CD4-positive, alpha-beta T cell treated with Interleukin-21 for 1 hour (primary cell): Measurements from ENCODE around the gene ANO7.

Experiments used
- DNase-seq: peaks from one replicate; pipeline ENCODE4 v3.0.0-alpha.2; 2020

Gene ANO7, protein sequence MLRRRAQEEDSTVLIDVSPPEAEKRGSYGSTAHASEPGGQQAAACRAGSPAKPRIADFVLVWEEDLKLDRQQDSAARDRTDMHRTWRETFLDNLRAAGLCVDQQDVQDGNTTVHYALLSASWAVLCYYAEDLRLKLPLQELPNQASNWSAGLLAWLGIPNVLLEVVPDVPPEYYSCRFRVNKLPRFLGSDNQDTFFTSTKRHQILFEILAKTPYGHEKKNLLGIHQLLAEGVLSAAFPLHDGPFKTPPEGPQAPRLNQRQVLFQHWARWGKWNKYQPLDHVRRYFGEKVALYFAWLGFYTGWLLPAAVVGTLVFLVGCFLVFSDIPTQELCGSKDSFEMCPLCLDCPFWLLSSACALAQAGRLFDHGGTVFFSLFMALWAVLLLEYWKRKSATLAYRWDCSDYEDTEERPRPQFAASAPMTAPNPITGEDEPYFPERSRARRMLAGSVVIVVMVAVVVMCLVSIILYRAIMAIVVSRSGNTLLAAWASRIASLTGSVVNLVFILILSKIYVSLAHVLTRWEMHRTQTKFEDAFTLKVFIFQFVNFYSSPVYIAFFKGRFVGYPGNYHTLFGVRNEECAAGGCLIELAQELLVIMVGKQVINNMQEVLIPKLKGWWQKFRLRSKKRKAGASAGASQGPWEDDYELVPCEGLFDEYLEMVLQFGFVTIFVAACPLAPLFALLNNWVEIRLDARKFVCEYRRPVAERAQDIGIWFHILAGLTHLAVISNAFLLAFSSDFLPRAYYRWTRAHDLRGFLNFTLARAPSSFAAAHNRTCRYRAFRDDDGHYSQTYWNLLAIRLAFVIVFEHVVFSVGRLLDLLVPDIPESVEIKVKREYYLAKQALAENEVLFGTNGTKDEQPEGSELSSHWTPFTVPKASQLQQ

DNA sequence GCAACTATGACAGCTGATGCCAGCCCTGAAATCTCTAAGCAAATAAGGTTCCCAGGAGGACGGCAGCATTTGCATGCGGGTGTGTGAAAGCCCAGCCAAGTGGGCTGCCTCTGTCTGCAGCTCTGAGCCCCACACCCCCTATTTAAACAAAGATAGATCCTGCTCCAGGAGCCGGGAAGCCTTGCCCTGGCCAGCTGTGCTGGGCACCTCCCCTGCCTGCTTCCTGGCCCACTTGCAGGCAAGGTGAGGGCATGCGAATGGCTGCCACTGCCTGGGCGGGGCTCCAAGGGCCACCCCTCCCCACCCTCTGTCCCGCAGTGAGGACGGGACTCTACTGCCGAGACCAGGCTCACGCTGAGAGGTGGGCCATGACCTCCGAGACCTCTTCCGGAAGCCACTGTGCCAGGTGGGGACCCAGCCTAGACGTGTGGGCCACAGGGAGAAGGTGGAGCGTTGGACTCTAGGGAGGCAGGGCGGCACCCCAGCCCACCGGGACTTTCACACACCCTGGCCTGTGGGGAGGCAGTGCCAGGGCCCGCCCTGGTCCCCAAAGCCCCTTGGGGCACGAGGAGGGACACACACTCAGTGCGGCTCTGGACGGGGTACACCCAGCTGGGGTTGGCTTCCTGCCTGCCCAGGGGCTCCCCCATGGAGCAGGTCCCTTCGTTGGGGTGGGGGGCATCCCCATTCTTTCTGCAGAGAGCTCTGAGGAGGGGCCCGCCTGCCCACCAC is at the start of gene ANO7:
Gene ANO7, plus strand, starts transcription at position 317 of the 732 bp plus-strand sequence. CDS start 1,387 bp downstream, outside the sequence.
- no peak for DNase-seq

DNA sequence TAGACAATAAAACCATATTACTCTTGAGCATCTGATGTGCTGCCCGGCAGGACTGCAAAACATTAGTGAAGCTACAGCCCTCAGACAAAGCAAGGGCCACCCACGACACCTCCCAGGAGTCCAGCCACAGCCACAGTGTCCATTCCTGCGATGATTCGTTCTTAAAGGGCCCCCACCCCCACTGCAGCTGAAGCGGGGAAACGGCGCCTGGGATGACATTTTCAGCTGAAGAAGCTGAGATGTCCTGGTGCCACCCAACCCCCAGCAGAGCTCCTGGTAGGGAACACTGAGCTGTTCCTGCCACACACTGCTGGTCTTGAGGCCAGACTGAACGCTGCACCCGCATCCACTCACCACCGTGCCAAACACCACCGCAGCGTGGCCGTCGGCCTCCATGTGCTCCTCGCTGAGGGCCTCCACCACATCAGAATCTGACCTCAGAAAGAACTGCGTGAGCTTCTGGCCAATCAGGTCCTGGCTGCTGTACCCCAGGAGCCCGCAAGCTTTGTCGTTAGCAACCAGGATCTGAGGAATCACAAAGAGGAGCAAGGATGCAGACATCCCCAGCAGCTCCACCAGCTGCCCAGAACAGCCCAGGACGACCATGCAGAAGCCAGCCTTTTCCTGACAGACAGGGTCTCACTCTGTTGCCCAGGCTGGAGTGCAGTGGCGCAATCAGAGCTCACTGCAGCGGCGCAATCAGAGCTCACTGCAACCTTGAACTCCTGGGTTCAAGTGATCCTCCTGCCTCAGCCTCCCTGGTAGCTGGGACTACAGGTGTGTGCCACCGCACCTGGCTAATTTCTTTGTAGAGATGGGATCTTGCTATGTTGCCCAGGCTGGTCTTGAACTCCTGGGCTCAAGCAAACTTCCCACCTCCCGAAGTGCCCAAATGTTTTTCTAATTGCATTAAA is 48.7 kb upstream of the ANO7 start:
- DNase-seq, result no peak

DNA sequence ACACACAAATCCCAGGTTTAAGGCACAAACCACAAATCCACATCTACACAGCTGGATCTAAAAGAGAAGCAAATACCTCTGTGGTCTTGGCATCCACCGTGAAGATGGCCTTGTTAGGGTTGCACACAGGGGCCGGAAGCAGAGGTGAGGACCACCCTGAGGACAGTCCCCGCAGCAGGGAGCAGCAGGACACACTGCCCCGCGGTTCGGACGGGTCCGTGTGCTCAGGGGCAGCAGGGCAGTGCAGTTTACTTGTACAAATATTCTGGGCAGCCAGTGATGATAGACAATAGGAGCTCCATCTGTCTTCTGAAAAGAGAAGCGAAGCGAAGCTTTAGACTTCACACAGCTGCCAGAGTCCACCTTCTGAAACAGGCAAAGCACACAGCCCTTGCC is 48.0 kb upstream of the ANO7 start:
- DNase-seq, result no peak

DNA sequence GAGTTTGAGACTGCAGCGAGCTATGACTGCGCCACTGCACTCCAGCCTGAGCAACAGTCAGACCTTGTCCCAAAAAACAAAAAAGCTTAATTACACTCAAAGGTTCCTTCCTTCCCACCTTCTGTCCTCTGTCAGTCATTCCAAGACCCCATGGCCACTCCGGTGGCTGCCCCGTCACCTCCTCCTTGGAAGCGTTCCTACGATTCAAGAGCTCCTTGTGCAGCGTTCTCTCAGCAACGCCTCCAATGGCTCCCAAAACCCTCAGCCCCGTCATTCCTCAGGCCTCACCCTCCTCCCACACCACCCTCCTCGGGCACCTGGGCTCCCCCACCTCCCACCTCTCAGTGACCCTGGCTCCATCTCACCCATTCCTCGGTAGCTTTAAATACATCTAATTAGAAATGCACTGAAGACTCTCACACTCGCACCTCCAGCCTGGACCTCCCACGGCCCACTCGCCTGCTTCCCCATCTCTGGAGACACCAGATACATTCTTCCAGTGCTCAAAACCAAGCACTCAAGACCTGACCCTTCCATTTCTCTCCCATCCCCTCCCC is 47.2 kb upstream of the ANO7 start:
- no peak for DNase-seq

DNA sequence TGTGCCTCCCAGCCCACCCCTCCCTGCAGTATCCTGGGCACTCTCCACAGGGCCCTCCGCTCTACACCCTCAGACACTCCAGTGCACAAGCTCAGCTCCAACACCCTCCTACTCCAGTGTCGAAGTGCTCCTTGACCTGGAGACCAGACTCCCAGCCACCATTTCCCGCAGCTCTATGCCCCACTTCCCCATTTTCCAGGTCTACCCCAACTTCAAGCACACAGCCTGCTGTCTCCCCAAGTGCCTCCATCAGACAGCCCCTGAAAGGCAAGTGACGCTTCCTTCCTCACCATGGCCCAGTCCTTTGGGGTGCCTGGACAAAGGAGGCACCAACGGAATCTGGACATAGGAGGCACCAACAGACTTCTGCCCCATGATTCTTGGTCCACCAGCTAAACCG is 46.4 kb upstream of the ANO7 start:
- no peak for DNase-seq

DNA sequence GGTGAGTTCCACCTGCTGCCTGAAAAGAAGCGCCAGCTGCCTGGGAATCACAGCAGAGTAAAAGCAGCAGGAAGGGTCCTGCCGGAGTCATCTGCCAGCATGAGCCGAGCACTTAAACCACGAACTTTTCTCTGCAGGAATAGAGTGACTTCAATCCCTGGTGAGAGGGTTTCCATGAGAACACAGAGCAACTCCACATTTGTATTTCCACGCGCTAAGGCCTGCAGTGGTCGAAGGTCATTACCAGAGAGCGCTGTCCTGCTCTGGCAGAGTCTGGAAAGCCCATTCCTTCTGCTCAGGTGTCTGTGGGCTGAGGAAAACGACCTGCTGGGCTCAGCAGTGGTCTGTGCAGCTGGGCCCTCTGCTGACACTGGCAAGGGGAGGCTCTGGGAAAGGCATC is 45.9 kb upstream of the ANO7 start:
- no peak for DNase-seq

DNA sequence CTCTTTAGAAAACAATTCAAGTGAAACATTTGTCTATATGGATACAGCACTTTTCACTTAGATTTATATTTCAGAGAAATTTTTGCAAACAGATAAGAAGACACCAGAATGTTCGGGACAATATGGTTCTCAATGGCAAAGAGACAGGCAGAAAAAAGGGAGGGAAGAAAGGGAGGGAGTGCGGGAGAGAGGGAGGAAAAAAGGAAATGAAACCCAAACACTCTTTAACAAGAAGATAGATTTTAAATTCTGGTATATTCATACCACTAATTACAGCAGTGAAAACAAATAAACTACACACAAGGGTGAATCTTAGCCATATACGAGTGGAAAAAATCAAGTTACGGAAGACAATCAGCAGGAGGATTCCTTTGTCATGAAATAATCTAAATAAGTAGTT is 42.2 kb upstream of the ANO7 start:
- no peak for DNase-seq

DNA sequence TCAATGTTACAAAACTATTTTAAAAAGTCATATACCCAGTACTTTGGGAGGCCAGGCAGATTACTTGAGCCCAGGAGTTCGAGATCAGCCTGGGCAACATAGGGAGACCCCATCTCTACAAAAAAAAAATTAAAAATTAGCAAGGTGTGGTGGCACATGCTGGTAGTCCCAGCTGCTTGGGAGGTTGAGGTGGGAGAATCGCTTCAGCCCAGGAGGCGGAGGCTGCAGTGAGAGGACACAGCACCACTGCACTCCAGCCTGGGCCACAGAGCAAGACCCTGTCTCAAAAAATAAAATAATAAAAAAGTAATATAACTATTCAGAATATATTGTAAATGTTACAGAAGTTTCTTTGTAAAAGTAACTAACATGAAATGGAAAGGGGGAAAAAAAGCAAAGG is 41.1 kb upstream of the ANO7 start:
- no peak for DNase-seq

DNA sequence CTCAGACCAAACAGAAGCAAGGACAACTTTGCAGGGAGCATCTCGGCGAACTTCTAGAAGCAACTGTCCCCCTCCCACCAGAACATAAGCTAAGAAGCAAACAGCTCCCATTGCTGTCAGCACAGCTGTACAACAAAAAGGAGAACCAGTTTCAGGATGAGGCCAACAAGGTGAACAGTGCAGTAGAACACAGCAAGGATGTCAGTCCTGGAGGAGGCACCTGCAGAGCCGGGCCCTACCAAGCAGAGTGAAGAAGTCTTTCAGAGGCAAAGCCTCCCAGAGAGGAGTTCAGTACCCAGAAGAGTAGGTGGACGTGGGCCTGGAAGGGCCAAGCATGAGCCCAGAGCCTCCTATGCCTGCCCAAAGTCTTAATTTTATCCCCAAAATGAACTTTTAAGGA is 40.2 kb upstream of the ANO7 start:
- DNase-seq, result no peak

DNA sequence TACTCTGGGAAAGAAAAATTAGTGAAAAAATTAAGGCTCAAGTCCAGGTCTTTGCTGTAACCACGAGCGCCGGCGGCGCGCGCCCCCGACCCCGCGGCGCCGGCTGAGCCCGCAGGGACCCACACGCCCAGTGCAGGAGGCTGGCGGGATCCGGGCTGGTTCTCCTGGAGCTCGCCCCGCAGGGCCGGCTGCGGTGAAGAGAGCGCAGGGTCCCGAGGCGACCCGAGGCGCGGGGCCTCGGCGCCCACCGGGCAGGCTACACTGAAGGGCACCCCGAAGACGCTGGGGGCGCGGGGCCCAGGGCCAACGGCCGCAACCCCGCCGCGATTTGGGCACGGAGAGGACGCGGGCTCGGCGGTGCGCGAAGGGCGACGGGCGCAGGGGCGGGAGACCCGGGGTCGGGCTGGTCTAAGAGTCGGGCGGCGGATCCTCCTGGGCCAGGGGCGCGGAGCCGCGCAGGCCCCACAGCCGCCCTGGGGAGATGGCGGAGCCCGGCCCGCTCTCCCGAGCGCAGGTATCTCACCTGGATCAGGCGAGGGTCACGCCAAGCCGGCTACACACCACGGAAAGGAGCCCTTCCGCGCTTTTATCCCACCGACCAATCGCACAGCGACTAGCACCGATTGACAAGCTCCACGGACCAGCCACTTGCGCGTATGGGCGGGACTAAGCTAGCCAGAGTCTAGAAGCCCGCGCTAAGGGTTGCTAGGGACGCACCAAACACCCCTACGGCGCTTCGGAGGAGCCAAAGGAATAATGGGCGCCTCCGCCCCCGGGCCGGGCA is 39.4 kb upstream of the ANO7 start, which contains the start of gene PASK:
Gene PASK, minus strand, starts transcription at position 582 of the 784 bp plus-strand sequence. CDS start 6,440 bp downstream, outside the sequence.
- DNase-seq, result peak; percentile 95

DNA sequence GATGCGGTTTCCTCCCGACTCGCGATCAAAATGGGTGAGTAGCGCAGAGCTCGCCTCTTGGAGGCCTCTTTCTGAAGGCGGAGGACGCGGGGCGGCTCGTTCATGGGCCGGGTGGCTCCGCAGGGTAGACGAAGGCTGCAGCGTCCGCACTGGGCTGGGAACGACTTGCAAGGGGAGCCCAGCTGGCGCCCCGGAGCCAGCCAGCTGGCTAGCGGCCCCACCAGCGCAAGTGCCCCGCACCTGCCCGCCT is 38.9 kb upstream of the ANO7 start:
- DNase-seq, result no peak

DNA sequence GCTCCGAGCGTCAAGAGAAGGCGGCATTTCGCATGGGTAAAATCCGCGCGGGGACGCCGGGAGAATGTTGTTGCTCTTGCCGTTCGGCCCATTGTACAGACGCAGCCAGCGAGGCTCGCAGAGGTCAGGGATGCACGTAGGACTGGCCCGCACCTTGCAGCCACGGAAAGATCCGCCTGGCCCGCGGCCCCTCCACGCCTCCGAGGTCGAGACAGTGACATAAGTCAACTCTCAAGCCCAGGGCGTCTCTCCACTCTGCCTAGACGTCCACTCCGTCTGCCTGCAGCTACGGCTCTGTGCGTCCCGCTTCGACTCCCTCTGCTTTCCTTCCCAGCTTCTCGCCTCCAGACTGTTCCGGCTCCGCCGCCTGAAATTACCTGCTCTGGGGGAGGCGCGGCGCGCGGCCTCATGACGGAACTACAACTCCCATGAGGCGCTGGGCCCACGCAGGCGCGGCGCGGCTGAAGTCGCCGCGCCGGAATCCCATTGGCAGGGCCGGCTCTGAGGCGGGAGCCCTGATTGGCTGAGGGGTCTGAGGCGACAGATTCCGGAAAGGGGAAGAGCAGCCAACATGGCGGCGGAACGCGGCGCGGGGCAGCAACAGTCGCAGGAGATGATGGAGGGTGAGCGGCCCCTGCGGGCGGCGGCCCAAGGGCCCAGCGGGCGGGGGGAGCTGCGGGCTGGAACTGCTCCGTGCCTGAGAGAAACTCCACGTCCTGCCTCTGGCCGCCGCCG is 38.4 kb upstream of the ANO7 start, which contains the start of gene PPP1R7:
Gene PPP1R7, plus strand, starts transcription at position 543 of the 735 bp plus-strand sequence. Its CDS starts 29 bp downstream, at position 572.
- DNase-seq, result peak; percentile 97

DNA sequence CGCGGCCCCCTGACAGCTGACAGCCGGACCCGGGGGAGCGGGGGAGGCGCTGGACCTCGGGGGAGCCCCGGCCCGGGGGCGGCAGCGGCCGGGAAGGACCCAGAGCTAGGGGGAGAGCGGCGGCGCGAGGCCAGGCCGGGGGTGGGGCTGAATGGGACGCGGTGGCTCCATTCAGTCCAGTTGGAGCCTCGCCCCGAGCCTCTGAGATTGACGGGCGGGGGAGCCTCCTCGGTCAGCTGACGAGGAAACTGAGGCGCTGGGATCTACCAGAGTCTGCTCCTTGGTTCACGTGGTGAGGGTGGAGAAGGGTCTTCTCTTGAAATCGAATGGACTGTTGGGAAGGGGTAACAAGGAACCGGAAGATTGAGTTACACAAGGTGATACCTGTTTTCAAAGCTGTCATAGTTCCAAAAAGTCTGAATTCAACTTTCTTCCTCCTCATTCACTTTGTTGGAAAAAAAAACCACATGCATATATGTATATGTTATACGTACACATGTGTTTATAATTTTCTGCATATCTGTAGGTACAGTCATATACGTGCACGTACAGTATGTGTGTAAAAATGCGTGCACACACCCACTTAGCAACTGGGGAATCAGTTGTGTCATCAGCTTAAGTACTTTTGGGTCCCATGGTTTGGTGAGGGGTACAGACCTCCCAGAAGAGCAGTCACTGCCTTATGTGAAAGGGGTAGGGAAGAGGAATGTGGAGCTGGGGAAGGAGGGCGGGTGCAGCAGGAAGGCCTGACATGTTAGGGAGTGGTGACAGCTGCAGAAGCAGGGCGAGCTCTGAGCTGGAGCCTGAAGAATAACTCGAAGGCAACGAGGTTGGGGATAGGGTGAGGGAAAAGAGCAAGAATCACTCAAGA is 37.6 kb upstream of the ANO7 start:
- DNase-seq, result no peak

DNA sequence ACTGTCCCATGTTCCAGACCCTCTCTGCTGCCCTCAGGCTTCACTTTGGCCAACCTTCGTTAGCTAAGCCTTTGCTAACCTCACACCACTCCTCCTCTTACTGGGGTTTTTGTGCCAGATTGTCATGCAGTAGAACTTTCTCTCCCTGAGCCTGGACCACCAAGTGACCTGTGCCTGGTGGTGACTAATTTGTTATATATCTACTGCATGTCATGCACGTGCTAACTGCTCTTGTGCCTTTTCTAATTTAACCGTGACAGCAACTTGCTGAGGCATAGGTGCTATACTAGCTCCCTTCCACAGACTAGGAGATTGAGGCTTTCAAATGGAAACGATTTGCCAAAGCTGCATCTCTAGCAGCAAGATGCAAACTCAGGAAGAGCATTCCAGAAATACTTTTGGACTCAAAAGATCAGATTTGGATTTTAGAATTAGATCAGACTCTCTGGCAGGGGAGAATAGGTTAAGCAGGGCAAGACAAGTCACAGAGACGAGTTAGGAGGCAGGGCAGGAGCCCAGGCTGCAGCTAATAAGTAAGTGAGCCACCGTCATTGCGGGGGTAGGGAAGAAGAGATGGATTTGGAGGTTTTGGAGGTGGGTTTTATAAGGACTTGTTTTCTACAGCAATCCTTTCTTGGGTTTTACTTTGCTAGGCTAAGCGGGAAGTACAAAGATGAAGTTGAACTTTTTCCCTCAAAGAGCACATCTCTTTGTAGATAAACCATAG is 36.4 kb upstream of the ANO7 start:
- DNase-seq, result no peak

DNA sequence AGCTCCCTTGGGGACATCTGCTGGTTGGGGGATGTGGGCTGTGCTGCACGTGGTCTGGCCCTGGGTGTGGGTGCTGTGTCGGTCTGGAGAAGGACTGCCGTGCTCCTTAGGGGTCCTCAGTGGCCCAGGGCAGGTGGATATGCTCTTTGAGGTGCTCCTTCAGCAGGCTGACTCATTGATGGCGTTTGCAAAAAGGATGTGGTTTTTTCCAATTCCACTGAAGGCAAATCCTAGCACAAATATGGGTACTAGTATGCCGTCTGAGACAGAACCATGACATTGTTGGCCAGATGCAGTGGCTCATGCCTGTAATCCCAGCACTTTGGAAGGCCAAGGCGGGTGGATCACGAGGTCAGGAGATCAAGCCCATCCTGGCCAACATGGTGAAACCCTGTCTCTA is 34.9 kb upstream of the ANO7 start:
- no peak for DNase-seq

DNA sequence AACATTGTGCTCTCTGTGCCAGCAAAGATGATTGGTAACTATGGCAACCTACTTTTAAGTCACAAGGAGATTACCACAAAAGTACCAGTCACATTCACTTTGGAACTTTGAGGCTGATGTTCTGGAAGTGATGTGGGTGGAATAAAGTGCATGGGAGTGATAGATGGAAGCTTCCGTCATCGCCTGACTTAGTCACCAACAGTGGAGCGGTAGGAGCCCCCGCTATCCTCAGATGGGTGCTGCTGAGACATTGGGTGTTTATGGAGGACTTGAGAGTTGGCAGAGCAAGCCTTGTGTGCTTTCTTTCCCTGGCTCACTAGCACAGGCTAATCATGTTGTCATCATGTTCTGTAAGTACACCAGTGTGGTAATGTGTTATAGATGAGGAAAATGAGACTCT is 33.6 kb upstream of the ANO7 start:
- no peak for DNase-seq

DNA sequence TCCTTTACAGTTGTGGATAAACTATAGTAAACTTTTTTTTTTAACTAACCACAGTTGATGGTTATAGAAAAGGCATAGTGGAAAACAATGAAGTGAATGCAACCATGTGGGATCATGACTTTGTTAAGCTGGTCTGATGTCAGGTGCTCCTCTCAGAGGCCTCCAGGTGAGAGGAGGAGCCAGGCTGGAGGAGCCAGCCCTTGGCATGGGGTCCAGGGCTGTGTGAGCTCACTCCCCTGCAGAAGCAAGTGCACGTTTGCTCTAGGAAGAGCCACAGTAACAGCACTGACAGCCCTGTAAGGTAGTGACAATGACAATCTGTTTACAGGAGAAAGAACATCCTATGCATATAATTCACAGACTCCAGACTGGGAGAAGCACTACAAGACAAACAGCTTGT is 32.5 kb upstream of the ANO7 start:
- DNase-seq, result no peak

DNA sequence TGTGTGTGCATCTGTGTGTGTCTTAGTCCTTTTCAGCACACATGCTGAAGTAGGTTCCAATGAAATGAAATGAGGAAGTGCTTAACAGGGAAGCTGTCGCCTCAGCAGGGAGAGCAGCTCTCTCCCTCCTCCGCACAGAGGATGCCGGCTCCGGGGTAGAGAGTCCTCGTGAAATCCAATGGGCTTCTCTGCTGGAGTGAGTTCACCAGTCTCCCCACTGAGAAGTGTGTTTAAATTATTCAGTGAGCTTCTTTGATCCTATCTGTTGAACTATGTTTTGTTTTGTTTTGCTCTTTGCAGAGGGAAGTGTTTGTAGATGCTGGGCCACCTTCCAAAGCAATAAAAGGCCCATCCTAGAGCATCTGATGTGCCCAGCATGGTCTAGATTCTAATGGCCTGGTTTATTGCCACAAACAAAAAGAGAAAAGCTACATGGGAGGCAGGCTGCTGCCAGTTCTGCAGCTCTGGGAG is 31.5 kb upstream of the ANO7 start:
- no peak for DNase-seq
